ENCODE data around the gene PAIP2B. TPM values are rescaled to one million over a fixed set of nuclear protein-coding genes. Genes with fewer than 3 reads are reported as not detected.

The PAIP2B gene
- total RNA-seq, 1 donor from 2014 or later, result 17.1 TPM

- Mint-ChIP-seq H3K27me3 (ENCODE audit: insufficient read depth, low read depth) (no peaks in the 10 kb centered on the region), H3K27ac (no peak overlapping the region), H3K9me3 (no peaks in the 10 kb centered on the region), H3K4me3 (no peak overlapping the region), H3K36me3 (no peaks in the 10 kb centered on the region), H3K4me1 (no peaks in the 10 kb centered on the region)
- Histone ChIP-seq H3K27me3 (no peaks in the 10 kb centered on the region), H3K79me2 (ENCODE audit: low read depth) (no peaks in the 10 kb centered on the region), H4K20me1 (ENCODE audit: low read depth) (no peaks in the 10 kb centered on the region), H3K4me2 (no peak overlapping the region), H2AFZ (replicated peaks) (no peak overlapping the region), H3K4me1 (no peaks in the 10 kb centered on the region), H3K9ac (no peak overlapping the region), H3F3A (ENCODE audit: low read depth) (no peaks in the 10 kb centered on the region), H3K36me3 (no peaks in the 10 kb centered on the region), H3K4me3 (no peak overlapping the region), H3K9me3 (ENCODE audit: low read depth) (no peaks in the 10 kb centered on the region), H3K27ac (no peak overlapping the region)
- DNase-seq (ENCODE audit: low spot score), result no peak
- TF ChIP-seq EZH2phosphoT487 (IDR thresholded peaks at IDR 0.05), result no peak
- TF ChIP-seq EZH2 (IDR thresholded peaks at IDR 0.05), result no peak
- no peak for TF ChIP-seq CTCF (IDR thresholded peaks at IDR 0.05)
Observed at GRCh38 chr2:71254078-71254477, 27.2 kb upstream of the PAIP2B start.

GRCh38 chr2:71253476-71253875 is 26.6 kb upstream of the PAIP2B start:
- H3K9me3 ChIP-seq (ENCODE audit: low read depth), result no peaks in the 10 kb centered on the region
- H3K4me1 ChIP-seq, result no peaks in the 10 kb centered on the region
- H3K4me3 ChIP-seq, result no peak overlapping the region
- no peaks in the 10 kb centered on the region for H3K79me2 ChIP-seq (ENCODE audit: low read depth)
- no peak for TF ChIP-seq EZH2phosphoT487 (IDR thresholded peaks at IDR 0.05)
- TF ChIP-seq CTCF (IDR thresholded peaks at IDR 0.05), result no peak
- TF ChIP-seq EZH2 (IDR thresholded peaks at IDR 0.05), result no peak
- no peak overlapping the region for H2AFZ ChIP-seq (replicated peaks)
- no peaks in the 10 kb centered on the region for H4K20me1 ChIP-seq (ENCODE audit: low read depth)
- Mint-ChIP-seq H3K9me3 (no peaks in the 10 kb centered on the region), H3K36me3 (no peaks in the 10 kb centered on the region), H3K27ac (no peak overlapping the region), H3K4me1 (no peaks in the 10 kb centered on the region), H3K4me3 (no peak overlapping the region), H3K27me3 (ENCODE audit: insufficient read depth, low read depth) (no peaks in the 10 kb centered on the region)
- no peaks in the 10 kb centered on the region for H3F3A ChIP-seq (ENCODE audit: low read depth)
- H3K27me3 ChIP-seq, result no peaks in the 10 kb centered on the region
- H3K36me3 ChIP-seq, result no peaks in the 10 kb centered on the region
- no peak overlapping the region for H3K9ac ChIP-seq
- DNase-seq (ENCODE audit: low spot score), result no peak
- H3K4me2 ChIP-seq, result no peak overlapping the region
- H3K27ac ChIP-seq, result no peak overlapping the region

GRCh38 chr2:71252862-71253261 is 26.0 kb upstream of the PAIP2B start:
- Histone ChIP-seq H3K4me2 (no peak overlapping the region), H3F3A (ENCODE audit: low read depth) (no peaks in the 10 kb centered on the region), H3K27ac (no peak overlapping the region), H3K27me3 (no peaks in the 10 kb centered on the region), H3K9me3 (ENCODE audit: low read depth) (no peaks in the 10 kb centered on the region), H3K4me1 (no peaks in the 10 kb centered on the region), H3K36me3 (no peaks in the 10 kb centered on the region), H4K20me1 (ENCODE audit: low read depth) (no peaks in the 10 kb centered on the region), H3K9ac (no peak overlapping the region), H3K79me2 (ENCODE audit: low read depth) (no peaks in the 10 kb centered on the region), H2AFZ (replicated peaks) (no peak overlapping the region), H3K4me3 (no peak overlapping the region)
- H3K4me3 Mint-ChIP-seq, result no peak overlapping the region
- H3K27me3 Mint-ChIP-seq (ENCODE audit: insufficient read depth, low read depth), result no peaks in the 10 kb centered on the region
- TF ChIP-seq EZH2phosphoT487 (IDR thresholded peaks at IDR 0.05) (no peak), CTCF (IDR thresholded peaks at IDR 0.05) (no peak), EZH2 (IDR thresholded peaks at IDR 0.05) (no peak)
- H3K9me3 Mint-ChIP-seq, result no peaks in the 10 kb centered on the region
- H3K36me3 Mint-ChIP-seq, result no peaks in the 10 kb centered on the region
- H3K27ac Mint-ChIP-seq, result no peak overlapping the region
- DNase-seq (ENCODE audit: low spot score), result no peak
- H3K4me1 Mint-ChIP-seq, result no peaks in the 10 kb centered on the region
